ENCODE measurements around the gene PCK1.

GRCh38 chr20:57582029-57582378 lies 21.1 kb downstream of the PCK1 start:
- no peak for TF ChIP-seq CTCF (IDR thresholded peaks at IDR 0.05 in 4 of 5, conservative IDR thresholded peaks at IDR 0.05 in 1 of 5)
- TF ChIP-seq POLR2A (IDR thresholded peaks at IDR 0.05): no peak

Data from gastrocnemius medialis (tissue), 4 donors.